B cell (primary cell): ENCODE measurements around the gene LRIT3. TPM values are rescaled to one million over a fixed set of nuclear protein-coding genes. Genes with fewer than 3 reads are reported as not detected.

ENCODE experiments used
- ATAC-seq: fragments of 200-7000 bp; cut with Tn5 transposase; one replicate; pipeline ENCODE4 v1.10.0; 2021; ENCODE audit warnings: low read depth, mild to moderate bottlenecking, moderate number of reproducible peaks, moderate library complexity
- CTCF ChIA-PET: fragments of 350-600 bp; sonication (Branson Sonifier 250); formaldehyde crosslinking; loops from one replicate; lab custom pipeline; 2021; ENCODE audit warnings: antibody characterized with exemption, inconsistent platforms; lab: Charles Lee
- POLR2A ChIA-PET: fragments of 350-600 bp; sonication (Branson Sonifier 250); formaldehyde crosslinking; loops from one replicate; lab custom pipeline; 2021; ENCODE audit warnings: antibody characterized with exemption; lab: Charles Lee
- DNase-seq: peaks from one replicate; pipeline ENCODE4 v3.0.0; 2013
- H2AFZ ChIP-seq: 2 replicates; pipeline ENCODE4 v1.6.1; 2012; ENCODE audit warnings: mild to moderate bottlenecking, low read depth, low read length; ENCODE audit not compliant: insufficient read depth, poor library complexity, severe bottlenecking
- H3K27ac ChIP-seq, 2 donors: 1 replicate in 1 of 2; 2 replicates in 1 of 2; pipeline ENCODE4 v1.5.1; 2012 to 2013; ENCODE audit warnings: low read length in 2 of 2, mild to moderate bottlenecking in 2 of 2, moderate library complexity in 1 of 2
- H3K27me3 ChIP-seq, 4 experiments: fragments of 200-600 bp in 1 of 4; sonication (generic) in 1 of 4; replicated peaks in 1 of 4; 1 replicate in 2 of 4; 2 replicates in 2 of 4; pipeline versions ENCODE4 v1.6.1 to v1.7.0; 2013 to 2016; ENCODE audit warnings: low read length in 3 of 4, mild to moderate bottlenecking in 2 of 4, mixed read lengths in 1 of 4, moderate library complexity in 1 of 4; ENCODE audit not compliant: insufficient read depth in 4 of 4, control insufficient read depth in 3 of 4; ENCODE audit errors: control extremely low read depth in 1 of 4
- H3K36me3 ChIP-seq, 2 experiments: replicated peaks in 1 of 2; 1 replicate in 1 of 2; 2 replicates in 1 of 2; pipeline versions ENCODE4 v1.6.1 to v1.7.1; 2013; ENCODE audit warnings: low read length in 1 of 2; ENCODE audit not compliant: insufficient read depth in 2 of 2, control insufficient read depth in 1 of 2; ENCODE audit errors: control extremely low read depth in 1 of 2, extremely low read depth in 1 of 2
- H3K4me1 ChIP-seq, 2 donors: fragments of 200-600 bp in 1 of 2; sonication (generic) in 1 of 2; 1 replicate in 1 of 2; 2 replicates in 1 of 2; pipeline versions ENCODE4 v1.5.1 to v1.6.1; 2013 to 2017; ENCODE audit warnings: low read length in 2 of 2; ENCODE audit not compliant: control insufficient read depth in 2 of 2, insufficient read depth in 2 of 2
- H3K4me2 ChIP-seq: replicated peaks from 2 replicates; pipeline ENCODE3; 2012; ENCODE audit warnings: mild to moderate bottlenecking, low read depth, low read length; ENCODE audit not compliant: poor library complexity, severe bottlenecking
- H3K4me3 ChIP-seq, 5 experiments: fragments of 200-600 bp in 1 of 5; sonication (generic) in 1 of 5; 1 replicate in 3 of 5; 2 replicates in 2 of 5; pipeline versions ENCODE4 v1.5.1 to v1.7.0; 2011 to 2016; ENCODE audit warnings: low read length in 4 of 5, mild to moderate bottlenecking in 4 of 5, low read depth in 2 of 5, control low read depth in 1 of 5, moderate library complexity in 1 of 5; ENCODE audit not compliant: insufficient read depth in 1 of 5; ENCODE audit errors: control extremely low read depth in 1 of 5, extremely low read depth in 1 of 5
- H3K79me2 ChIP-seq: fragments of 200-600 bp; sonication (generic); one replicate; pipeline ENCODE4 v1.6.0; 2016; ENCODE audit warnings: low read length; ENCODE audit not compliant: control insufficient read depth, insufficient read depth
- H3K9ac ChIP-seq: fragments of 200-600 bp; sonication (generic); 2 replicates; pipeline ENCODE4 v1.6.1; 2017; ENCODE audit warnings: mild to moderate bottlenecking, low read length, moderate library complexity
- H3K9me3 ChIP-seq, 3 donors: one replicate each; pipeline versions ENCODE4 v1.6.1 to v1.7.1; 2013; ENCODE audit warnings: low read length in 2 of 3; ENCODE audit not compliant: control insufficient read depth in 2 of 3, insufficient read depth in 1 of 3; ENCODE audit errors: control extremely low read depth in 1 of 3
- H4K20me1 ChIP-seq: 2 replicates; pipeline ENCODE4 v1.6.0; 2012; ENCODE audit warnings: mild to moderate bottlenecking, low read length; ENCODE audit not compliant: insufficient read depth, control insufficient read depth, poor library complexity, severe bottlenecking
- H3K27ac Mint-ChIP-seq: one replicate; pipeline ENCODE4 v1.8.0; 2021; ENCODE audit warnings: mixed read lengths
- H3K27me3 Mint-ChIP-seq: one replicate; pipeline ENCODE4 v1.8.0; 2021; ENCODE audit warnings: mixed read lengths
- H3K4me1 Mint-ChIP-seq: one replicate; pipeline ENCODE4 v1.8.0; 2021; ENCODE audit warnings: mixed read lengths
- H3K4me3 Mint-ChIP-seq: one replicate; pipeline ENCODE4 v1.8.0; 2021; ENCODE audit warnings: mixed read lengths
- H3K9me3 Mint-ChIP-seq: one replicate; pipeline ENCODE4 v1.8.0; 2022; ENCODE audit warnings: mixed read lengths; ENCODE audit not compliant: insufficient read depth
- CTCF ChIP-seq: fragments of 200-600 bp; IDR thresholded peaks from one replicate; pipeline ENCODE4 v1.8.0; 2022; ENCODE audit warnings: antibody characterized with exemption, mild to moderate bottlenecking
- EZH2 ChIP-seq: IDR thresholded peaks from 2 replicates; pipeline ENCODE4 v1.6.1; 2012; ENCODE audit warnings: borderline replicate concordance, low read depth, mild to moderate bottlenecking, moderate library complexity, low read length; ENCODE audit not compliant: insufficient read depth, poor library complexity, severe bottlenecking
- WGBS: methylation state at CpG from one replicate; pipeline ENCODE4 v1.1.5; 2013; ENCODE audit warnings: missing lambda C conversion rate; ENCODE audit not compliant: insufficient coverage; 5-methylcytosine and 5-hydroxymethylcytosine counted together
- intact Hi-C: fragments of 100-400 bp; cut with micrococcal nuclease; formaldehyde crosslinking; loops from one replicate; pipeline ENCODE4 v1.10.0; 2022
- polyA plus RNA-seq: library from polyadenylated mRNA; depleted of rRNA; stranded (reverse); fragments of >200 nt; gene quantifications from 2 replicates; pipeline ENCODE4 v1.2.3, GENCODE V29; 2012
- total RNA-seq, 2 donors: library from RNA; stranded (reverse); fragments of 120-200 nt in 1 of 2; gene quantifications; 1 replicate in 1 of 2; 2 replicates in 1 of 2; pipeline versions ENCODE4 v1.2.3 to v1.2.4, GENCODE V29; 2013 to 2022

Gene LRIT3
- total and polyA plus RNA-seq, 2 donors (not counting 1 experiment from before 2014, with no cell fraction given): 0.21 to 0.32 TPM

- H3K9me3 ChIP-seq: peaks cover 0 to 6% (median 4%) of the 10 kb centered on the region in 3 donors
- CTCF ChIA-PET: no interaction called here
- DNase-seq (no peak), ATAC-seq (no peak)
- H3K36me3 ChIP-seq: no peaks in the 10 kb centered on the region
- H3K4me3 Mint-ChIP-seq: no peak overlapping the region
- H3K9me3 Mint-ChIP-seq: peaks cover 11% of the 10 kb centered on the region
- no peaks in the 10 kb centered on the region for H3K4me1 ChIP-seq
- H3K79me2 ChIP-seq: no peaks in the 10 kb centered on the region
- POLR2A ChIA-PET: no interaction called here
- TF ChIP-seq EZH2: no peak
- no peak for TF ChIP-seq CTCF
- no peaks in the 10 kb centered on the region for H3K27me3 Mint-ChIP-seq
- no peak overlapping the region for H3K4me3 ChIP-seq
- H3K4me2 ChIP-seq: no peak overlapping the region
- intact Hi-C loops: no loop called here
- H4K20me1 ChIP-seq: no peaks in the 10 kb centered on the region
- WGBS: no CpG with 5 or more reads among the region's 2 CpGs
- H2AFZ ChIP-seq: no peak overlapping the region
- H3K27ac Mint-ChIP-seq: no peak overlapping the region
- no peaks in the 10 kb centered on the region for H3K4me1 Mint-ChIP-seq
- H3K27me3 ChIP-seq: no peaks in the 10 kb centered on the region
- H3K9ac ChIP-seq: no peak overlapping the region
- no peak overlapping the region for H3K27ac ChIP-seq
These were observed 13.4 kb downstream of the LRIT3 start for GRCh38 chr4:109861271-109861670.

- H3K4me3 ChIP-seq: no peak overlapping the region
- POLR2A ChIA-PET: no interaction called here
- no peak for TF ChIP-seq EZH2
- TF ChIP-seq CTCF: no peak
- H3K27ac ChIP-seq: no peak overlapping the region
- H3K4me1 Mint-ChIP-seq: no peaks in the 10 kb centered on the region
- no peaks in the 10 kb centered on the region for H3K27me3 Mint-ChIP-seq
- H3K4me3 Mint-ChIP-seq: no peak overlapping the region
- no peaks in the 10 kb centered on the region for H3K4me1 ChIP-seq
- ATAC-seq: no peak
- H3K79me2 ChIP-seq: no peaks in the 10 kb centered on the region
- no peaks in the 10 kb centered on the region for H4K20me1 ChIP-seq
- peaks cover 11% of the 10 kb centered on the region for H3K9me3 Mint-ChIP-seq
- no peaks in the 10 kb centered on the region for H3K36me3 ChIP-seq
- H2AFZ ChIP-seq: no peak overlapping the region
- H3K9me3 ChIP-seq: peaks cover 0 to 6% (median 4%) of the 10 kb centered on the region in 3 donors
- H3K27me3 ChIP-seq: no peaks in the 10 kb centered on the region
- intact Hi-C loops: no loop called here
- no peak overlapping the region for H3K9ac ChIP-seq
- CTCF ChIA-PET: no interaction called here
- H3K4me2 ChIP-seq: no peak overlapping the region
- no CpG with 5 or more reads among the region's 3 CpGs for WGBS
- no peak overlapping the region for H3K27ac Mint-ChIP-seq
- DNase-seq: no peak
These were observed 14.1 kb downstream of the LRIT3 start for GRCh38 chr4:109861916-109862511.
